Fibroblast of upper back skin (primary cell): ENCODE data around the gene FLRT2.

Source experiments
- DNase-seq: peaks from one replicate; pipeline ENCODE4 v3.0.0-alpha.2; 2013

The FLRT2 gene

DNA sequence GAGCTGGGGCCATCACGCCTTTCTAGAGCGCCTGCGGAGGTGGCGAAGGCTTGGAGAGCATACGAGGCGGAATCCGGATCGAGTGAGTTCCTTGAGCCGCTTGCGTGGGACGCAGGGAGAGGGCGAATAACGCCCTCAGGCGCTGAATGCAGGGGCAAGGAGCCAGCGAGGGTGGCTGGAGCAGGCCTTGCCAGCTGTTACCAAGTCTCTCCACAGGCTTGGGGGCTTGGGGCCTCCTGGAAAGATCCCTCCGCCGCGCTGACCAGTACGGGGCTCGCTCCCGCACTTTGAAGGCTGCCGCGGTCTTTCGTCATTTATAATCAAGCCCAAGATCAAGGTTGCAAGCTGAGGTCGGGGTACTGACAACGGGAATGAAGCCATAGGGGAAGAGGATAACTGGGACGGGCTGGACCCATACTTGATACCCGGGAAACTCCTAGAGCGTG lies 1.2 kb downstream of the FLRT2 start:
- DNase-seq: peak; percentile 80

DNA sequence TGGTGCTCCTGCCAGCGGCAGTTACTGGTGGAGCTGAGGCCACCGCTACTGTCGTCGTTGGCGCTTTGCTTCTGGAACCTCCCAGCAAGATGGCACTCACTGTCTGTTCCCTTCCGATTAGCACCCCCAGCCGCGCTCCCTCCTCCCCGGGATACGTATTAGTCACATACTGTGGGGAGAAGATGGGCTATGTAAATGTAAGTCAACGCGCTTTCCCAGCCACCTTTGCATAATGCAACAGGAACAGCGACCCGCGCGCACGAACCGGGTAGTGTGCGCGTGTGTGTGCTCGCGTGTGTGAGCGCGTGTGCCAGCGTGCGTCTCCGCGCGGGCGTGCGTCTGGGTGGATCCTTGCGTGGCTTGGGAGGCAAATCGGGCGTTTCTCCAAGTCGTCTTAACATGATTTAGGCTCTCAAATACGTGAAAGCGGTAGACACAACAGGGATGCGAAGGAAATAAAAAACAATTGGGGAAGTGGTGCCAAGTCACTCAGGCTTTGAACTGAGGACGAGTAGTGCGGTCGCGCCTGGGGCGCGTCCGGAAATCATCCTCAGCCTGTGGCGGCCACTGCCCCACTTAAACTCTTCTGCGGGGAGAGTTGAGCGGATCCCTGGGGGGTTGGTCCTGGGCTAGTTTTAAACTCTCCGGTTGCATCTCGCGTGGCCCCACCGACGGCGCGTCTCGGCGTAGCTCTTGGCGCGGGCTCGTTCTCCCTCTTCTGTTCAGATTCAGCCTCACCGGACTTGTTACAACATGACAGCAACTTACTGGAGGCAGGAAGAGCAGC lies 1.8 kb downstream of the FLRT2 start:
- DNase-seq: peak; percentile 89

DNA sequence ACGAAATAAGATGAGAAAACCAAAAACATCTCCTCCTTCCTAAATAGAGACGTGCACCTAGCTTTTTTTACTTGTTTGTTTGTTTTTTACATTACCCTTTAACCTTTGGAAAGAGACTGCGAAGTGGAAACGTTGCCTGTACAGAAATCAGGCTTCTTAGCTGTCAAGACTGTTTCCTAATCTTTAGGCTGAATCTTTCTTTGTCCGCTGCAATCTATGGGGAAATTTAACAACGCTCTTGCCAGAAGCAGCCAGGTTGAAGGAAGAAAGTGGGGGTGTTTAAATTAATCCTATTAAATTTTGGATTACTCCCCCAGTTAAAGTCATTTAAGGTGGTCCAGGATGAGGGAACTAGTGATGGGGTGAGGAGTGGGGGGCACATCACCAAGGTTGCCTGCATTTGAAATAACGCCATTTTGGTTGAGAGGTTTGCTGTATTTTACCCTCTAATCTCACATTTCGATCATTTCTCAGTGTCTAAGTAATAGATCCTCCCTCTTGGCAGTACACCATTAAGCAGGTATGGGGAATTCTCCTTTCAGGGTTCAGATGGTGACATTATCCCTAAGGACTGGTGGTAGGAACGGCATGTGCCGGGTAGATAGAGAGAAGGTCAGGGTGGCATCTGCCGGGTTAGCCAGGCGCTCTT lies 2.6 kb downstream of the FLRT2 start:
- no peak for DNase-seq

DNA sequence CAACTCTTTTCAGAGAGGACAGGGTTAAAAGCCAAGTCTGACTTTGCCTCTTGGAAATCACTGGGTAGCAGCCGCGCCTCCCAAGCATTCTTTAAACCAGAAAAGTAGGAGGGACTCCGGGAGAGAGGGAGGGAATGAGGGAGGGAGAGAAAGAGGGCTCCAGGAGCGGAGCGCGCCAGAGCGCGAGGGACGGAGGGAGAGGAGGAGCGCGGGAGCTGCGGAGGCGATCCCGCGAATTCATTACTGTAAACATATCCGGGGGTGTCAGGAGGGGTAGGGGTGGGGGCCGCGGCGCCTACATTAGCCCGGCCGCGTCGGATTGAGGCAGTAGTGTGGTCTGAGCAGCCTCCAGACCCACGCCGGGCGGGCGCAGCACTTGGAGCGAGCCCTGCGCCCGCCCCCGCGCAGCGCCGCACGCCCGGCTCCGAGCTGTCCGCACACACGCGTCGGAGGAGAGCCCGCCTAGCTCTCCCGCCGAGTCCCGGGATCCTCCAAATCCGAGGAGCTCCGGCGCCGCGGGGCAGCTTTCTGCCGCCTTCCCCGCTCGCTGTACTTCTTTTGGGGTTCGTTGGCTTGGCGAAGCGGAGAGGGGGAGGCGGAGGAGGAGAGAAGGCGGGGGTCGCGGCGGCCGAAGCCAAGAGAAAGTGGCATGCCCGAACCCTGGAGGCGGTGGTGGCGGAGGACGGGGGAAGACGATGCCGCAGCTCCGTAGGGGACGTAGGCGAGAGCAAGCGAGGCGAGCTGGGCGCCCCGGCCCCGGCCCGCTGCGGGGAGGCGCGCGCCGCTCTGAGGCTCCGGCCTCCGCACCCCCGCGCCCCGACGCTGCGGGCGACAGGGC lies 3.3 kb downstream of the FLRT2 start:
- peak; percentile 92 for DNase-seq

DNA sequence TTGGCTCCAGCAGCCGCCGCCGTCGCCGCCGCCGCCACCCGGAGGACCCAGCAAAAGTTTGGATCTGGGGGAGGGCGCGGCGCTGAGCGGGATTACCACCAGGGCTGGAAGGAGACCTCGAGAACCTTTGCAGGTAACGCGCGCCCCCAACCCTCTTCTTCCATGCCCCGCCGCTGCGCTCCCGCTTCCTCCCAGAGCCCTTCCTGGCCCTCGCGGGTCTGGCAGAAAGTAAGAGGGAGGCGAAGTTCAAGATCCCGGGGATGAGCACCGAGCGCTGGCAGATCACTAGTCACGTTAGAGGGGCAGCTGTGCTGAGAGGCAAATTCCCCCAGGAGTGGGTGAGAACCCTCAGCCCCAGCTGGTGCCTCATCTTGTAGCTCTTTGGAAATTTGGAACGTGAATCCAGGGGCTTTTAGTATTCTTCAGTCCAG lies 3.9 kb downstream of the FLRT2 start:
- DNase-seq: peak; percentile 16

DNA sequence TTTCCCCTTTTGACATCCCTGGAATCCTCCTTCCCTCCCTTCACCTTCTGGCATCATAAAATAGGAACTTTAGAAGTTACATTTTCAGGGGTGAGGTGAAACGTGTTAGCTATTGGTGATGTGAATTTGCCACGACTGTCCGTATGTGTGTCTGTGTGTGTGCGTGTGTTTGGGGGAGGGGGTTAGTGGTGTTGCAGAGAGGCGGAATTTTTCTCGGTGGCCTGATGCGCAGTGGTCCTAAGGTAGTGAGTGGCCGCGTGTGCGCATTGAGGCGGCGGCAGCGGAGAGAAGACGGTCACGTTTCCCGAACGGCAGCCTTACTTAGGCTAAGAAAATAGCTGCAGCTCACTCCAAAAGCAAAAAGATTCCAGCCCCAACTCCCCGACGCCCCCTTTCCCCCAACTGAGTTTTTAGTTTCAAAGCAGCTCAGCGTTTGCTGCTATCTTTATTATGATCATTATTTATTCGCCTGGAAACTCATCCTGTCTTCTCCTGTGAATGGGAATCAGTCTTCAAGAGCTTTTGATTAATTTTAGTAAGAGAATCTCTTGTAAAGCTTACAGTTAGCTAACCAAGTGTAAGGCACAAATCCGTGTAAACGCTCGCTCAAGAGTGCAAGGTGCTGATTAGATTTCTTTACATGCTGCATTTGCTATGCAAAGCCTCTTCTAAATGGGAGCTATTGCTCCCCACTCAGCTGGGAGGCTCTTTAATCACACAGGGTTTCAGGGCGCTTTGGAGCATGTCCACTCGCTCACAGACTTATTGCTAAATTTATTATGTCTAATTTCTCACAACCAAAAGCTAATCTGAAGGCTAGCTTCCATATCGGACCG lies 4.7 kb downstream of the FLRT2 start:
- DNase-seq: peak; percentile 23

DNA sequence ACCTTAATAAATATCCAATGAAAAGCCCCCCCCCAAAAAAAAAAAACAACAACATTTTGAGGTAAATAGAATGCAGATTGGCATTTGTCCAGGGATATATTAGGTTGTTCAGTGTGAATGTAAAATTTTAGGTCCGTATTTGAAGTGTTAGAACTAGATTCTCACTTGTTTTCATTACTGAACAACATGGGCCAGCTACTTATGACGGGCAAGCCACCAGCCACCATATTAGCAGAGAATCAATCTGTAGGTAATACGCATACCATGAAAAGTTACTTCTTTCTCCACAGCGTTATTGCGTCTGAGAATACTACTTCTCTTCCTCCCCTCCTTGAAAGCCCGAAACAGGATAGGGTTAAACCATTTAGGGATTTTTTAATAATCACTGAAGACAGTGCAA lies 5.4 kb downstream of the FLRT2 start:
- DNase-seq: no peak

DNA sequence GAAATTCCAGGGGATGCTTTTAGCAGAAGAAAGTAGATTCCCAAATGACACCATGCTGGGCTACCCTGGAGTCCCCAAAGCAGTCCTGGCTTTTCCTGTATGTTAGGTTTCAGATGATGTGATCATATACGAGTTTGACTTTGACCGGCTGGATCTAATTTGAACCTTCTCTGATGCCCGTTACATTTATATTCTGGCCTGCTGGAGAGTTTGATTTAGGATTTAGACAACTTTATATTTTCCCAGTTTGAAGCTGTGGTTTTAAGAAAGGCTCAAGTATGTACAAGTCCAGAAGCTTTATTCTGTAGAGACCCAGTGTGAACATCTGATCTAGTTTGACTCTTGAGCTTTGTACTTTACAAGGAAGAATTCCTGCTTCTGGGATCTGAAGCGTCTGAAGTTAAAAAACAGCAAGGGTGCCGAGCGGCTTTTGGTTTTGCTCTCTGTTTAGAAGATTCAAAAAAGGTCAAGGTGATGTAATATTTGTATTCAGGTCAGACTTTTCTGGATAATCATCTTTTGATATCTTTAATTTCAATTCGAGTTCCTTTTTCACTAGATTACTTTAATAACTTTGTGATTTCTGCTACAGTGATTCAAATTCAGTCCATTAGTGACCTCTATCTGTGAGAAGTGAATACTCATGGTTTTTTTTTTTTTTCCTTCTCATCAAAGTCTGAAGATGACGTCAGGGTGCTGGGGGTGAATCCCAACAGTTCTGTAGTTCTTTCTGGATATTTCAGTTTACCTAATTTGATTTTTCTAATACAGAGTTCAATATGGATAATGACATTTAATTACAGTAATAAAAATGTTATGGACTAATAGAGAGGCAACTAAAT lies 6.3 kb downstream of the FLRT2 start:
- DNase-seq: peak; percentile 76

DNA sequence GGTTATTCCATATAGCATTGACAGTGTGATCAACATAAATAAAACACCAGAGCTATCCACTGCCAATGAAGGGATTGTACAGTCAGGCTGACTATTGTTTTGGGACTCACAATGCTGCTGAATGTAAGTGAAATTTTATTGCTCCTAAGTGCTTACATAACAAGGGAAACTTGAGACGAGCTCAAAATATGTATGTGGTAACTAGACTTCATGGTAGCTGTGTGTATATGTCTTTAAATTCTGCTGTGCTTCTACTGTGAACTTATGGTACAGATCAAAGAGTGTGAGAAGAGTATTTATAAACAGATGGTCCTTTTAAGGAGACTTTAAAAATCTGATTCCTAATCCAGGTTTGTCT lies 6.9 kb downstream of the FLRT2 start:
- DNase-seq: peak; percentile 31

DNA sequence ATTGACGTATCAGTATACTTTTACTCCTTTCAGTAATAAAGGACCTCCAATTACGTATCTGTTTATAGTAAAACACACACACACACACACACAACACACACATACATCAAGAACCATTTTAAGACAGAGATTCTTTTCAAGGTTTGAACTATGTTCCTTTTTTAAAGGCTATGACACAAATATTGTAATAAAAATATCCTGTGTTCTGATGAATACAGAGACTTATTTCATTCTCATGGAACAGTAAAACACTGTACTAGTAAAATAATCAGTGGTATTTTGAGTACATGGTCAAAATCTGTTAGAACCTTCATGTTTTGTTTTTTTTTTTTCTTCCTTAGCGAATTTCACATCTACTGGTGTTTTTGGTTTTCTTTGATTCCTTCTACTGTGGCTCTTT lies 7.6 kb downstream of the FLRT2 start:
- DNase-seq: no peak

DNA sequence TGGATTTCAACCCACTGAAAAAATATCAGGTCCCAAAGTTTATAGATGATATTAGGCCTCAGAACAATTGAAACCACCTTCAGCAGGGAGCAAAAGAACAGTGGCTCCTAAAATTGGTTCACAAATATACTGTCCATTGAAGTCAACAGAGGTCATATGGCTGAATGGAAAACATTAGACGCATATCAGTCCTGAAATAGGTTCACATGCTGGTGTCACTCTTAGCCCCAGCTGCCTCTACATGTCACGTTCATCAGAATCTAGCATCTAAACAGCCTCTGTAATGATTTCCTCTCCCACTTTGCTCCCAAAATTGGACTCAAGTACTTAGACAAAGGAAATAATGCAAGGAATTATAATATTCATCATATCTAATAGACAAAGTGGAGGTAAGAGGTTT lies 8.7 kb downstream of the FLRT2 start:
- no peak for DNase-seq

DNA sequence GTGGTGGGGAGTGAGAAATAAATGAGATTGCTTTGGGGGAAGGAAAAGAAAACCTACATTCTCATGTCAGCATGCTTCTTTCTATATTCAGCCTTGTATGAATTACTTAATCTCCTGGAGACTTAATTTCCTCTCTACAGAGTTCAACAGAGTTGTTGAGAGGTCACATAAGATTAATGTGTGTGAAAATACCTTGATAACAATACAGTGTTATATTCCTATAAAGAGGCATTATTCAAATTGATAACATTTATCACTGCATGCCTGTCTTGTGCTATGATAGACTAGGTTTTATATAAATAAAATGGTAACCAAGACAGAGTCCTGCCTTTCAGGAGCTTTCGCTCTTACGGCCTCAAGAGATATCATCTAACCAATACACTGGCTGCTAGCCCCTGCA lies 9.6 kb downstream of the FLRT2 start:
- no peak for DNase-seq

DNA sequence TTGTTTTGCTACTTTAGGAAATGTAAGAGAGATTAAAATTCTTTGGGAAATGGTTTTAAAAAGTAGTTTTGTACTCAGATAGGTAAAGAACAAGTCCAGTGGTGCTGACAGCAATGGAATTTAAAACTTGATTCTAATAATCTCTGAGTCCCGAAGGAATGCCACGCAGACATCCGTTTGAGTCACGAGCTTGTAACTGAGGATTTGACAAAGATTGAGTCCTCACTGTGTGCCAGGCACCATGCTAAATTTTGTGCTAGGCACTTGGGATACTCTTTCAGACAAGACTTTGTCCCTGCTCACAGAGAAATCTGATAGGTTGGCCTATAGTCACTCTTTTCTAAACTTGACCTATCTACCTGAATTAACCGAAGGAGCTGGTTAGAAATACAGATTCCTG lies 12.7 kb downstream of the FLRT2 start:
- DNase-seq: no peak

DNA sequence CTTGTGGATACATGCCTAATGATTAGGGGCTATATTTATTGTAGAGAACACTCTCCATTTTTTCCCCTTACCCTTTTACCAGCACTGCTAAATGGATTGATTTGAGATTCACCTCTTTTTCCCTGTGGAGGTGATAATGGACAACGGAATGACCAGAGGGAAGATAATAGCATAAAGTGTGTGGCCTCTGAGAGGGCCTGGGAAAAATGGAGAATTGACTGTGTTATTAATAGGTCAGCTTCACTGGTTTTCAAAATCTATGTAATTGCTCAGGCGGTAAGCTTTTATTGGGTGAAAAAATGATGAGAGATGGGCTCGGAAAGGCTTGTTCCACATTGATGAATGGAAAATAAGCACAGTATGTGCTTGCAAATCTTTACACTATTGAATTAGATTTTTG lies 15.8 kb downstream of the FLRT2 start:
- no peak for DNase-seq

DNA sequence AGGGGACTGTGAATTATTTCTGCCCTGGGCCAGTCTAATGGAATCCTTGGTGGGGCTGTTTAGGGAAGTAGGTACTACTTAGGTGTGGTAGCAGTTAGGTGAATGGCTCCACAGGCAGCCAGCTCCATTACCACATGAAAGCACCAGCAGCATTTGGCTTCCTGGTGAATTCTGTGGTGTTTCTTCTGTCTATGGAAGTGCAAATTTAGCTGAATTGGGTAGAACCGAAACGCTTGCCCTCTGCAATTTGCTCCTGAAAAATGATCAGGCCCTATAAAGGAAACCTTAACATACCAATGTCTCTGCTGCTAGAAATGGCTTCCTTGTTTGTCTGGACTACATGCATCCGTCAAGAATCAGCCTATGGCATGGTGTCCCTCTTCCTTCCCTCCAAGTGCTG lies 16.4 kb downstream of the FLRT2 start:
- DNase-seq: no peak

DNA sequence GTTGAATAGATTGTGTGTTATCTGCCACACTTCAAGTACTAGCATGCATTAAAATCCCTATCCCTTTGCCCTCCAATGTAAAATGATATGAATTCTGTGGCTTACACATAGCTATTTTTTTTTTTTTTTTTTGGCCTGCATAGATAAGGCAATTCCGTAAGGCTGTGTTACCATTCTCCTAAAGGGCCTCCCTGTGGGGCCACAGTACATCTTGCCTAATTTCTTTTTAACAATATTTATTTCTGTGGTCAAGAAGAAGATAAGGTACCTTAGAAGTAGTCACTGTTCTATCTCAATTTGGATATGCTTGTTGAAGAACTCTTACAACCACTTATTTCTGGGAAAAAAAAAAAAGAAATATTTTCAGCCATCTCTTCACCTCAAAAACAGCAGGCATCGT lies 19.8 kb downstream of the FLRT2 start:
- no peak for DNase-seq

DNA sequence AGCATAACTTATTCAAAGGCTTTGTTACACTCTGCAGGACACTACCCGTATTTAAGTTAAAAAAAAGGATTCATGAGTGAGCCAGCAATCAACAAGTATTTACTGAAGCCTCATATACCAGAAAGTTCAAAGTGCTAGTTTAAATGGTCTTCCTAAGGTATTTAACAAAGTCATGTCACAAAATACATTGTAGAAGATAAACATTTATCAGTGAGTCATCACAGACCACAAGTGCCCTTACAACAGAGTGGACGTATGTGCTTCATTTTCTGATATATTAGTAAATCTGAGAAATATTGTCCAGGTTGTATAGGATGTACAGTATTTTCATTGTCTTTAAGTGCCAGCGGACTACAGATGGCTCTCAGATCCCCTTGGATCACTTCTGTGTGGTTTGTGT lies 24.2 kb downstream of the FLRT2 start:
- no peak for DNase-seq

DNA sequence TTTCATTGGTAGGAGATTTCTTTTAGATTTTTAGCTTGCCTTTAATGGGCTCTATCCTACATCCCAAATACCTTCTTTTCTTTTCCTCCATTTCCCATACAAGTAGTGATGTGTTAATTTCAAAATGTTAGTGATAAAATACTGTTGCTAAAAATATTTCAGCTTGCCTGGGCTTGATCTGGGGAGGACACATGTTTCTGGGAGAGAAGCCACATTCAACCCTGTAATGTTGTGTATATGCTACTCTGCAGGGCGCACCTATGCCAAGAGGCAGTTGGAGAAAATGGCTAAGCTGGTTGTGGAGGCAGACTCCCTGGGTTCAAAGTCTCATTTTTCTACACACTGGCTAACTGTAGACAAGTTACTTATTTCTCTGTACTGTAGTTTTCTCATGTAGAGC lies 26.3 kb downstream of the FLRT2 start:
- no peak for DNase-seq

DNA sequence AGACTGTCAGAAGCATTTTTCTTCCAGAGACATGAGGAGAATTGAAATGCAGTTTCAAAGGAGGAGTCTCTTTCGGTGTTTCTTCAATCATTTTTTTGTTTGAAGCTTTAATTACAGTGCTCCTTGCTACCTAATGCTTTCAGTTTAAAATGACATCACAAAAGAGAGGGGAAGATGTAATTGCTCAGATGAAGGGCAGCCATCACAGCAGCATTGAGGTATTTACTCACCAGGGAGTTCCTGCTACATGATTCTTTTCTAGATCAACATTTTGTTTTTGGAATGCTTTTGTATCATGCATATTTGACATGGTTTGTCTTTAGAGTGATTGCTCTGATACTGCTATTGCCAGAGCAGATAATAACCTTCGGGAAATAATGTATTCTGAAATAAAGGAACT lies 28.6 kb downstream of the FLRT2 start:
- DNase-seq: no peak

DNA sequence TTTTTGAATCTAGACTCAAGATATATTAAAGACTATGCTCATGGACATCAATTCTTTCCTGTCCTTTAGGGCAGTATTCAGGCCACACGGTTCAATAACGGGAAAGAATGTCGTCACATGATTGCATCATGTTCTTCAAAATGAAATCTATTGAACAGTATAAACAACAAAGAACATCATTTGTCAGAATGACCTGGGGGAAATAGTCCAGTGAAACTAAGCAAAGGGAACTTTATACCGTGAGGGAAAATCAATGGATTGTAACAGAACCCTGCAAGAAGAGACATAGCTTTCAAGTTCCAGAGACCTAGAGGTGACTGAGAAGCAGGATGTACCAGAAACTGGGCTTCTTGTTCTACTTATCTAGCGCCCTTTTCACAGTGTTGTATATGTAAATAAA lies 32.7 kb downstream of the FLRT2 start:
- DNase-seq: no peak

DNA sequence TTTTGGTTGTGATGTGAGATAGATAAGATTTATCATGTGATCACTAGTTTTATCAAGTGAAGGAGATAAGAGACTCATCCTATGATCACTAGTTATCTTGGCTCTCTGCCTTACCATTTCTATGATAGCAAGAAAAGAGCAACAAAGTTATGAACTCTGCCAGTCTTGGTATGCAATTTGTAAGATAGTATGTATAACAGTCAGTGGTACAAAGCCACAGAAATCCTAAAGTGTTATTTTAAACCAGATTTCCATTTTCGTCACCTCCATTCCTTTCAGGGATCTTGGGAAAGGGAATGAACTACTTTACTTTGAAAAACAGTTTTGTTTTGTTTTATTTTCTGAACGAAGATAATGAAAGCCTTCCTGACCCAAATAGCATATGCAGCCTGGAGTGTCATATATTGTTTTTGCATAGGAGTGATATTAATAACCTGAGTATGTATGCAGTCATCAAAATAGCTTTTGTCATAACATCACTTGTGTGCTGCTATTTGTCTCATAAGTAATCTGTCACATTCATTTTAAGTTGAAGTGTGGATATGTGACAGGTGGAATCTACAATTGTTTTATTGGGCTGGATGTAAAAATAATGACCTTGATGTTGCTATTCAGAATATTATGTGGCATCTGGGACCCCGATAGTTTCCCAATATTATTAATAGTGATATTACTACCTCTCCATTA lies 35.0 kb downstream of the FLRT2 start:
- peak; percentile 24 for DNase-seq
